C1 segment of cervical spinal cord (tissue), 14 donors: ENCODE measurements around the gene ISM1.

Experiments used
- DNase-seq, 14 donors: peaks; one replicate each; lab custom pipeline; 2025; lab: John Stamatoyannopoulos, UW

Gene ISM1

GRCh38 chr20:13348311-13349234, 127.5 kb downstream of the ISM1 start:
- no peak for DNase-seq

GRCh38 chr20:13349235-13349604, 128.1 kb downstream of the ISM1 start:
- no peak for DNase-seq
